ENCODE results near the gene SLC2A8. TPM values are rescaled to one million over a fixed set of nuclear protein-coding genes. Genes with fewer than 3 reads are reported as not detected.

SLC2A8 gene
- total RNA-seq, 1 experiment from 2014 or later = 55.7 TPM

DNA sequence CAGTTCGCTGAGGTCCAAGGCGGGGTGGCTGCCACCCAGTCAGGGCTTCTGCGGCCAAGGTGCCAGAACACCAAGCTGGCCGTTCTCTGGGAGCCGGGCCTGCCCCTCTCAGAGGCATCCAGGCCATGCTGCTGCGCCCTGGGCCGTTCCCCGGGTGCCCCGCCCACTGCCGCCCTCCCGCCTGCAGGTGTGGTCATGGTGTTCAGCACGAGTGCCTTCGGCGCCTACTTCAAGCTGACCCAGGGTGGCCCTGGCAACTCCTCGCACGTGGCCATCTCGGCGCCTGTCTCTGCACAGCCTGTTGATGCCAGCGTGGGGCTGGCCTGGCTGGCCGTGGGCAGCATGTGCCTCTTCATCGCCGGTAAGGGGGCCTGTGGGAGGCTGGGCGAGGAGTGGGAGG lies 7.7 kb downstream of the SLC2A8 start:
- TF ChIP-seq, protein P1, sequence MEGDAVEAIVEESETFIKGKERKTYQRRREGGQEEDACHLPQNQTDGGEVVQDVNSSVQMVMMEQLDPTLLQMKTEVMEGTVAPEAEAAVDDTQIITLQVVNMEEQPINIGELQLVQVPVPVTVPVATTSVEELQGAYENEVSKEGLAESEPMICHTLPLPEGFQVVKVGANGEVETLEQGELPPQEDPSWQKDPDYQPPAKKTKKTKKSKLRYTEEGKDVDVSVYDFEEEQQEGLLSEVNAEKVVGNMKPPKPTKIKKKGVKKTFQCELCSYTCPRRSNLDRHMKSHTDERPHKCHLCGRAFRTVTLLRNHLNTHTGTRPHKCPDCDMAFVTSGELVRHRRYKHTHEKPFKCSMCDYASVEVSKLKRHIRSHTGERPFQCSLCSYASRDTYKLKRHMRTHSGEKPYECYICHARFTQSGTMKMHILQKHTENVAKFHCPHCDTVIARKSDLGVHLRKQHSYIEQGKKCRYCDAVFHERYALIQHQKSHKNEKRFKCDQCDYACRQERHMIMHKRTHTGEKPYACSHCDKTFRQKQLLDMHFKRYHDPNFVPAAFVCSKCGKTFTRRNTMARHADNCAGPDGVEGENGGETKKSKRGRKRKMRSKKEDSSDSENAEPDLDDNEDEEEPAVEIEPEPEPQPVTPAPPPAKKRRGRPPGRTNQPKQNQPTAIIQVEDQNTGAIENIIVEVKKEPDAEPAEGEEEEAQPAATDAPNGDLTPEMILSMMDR (IDR thresholded peaks at IDR 0.05) = no peak
- TF ChIP-seq TCF7L2 (IDR thresholded peaks at IDR 0.05; ENCODE audit: low read depth, low read length) = no peak
- H3K4me3 ChIP-seq (ENCODE audit: low read depth in 2 of 2, low read length in 2 of 2) = no peak overlapping the region
- peaks cover 15% of the 10 kb centered on the region for H3K4me1 ChIP-seq (ENCODE audit: control insufficient read depth, insufficient read depth, low read length)
- intact Hi-C loops (cut with micrococcal nuclease; ENCODE audit: unreplicated experiment) = no loop called here
- ATAC-seq (no peak), DNase-seq (ENCODE audit: low read depth, low spot score) (no peak)
- CTCF ChIA-PET = no interaction called here
- no TSS peak for BruUV-seq (replicated peaks)
- H3K27me3 ChIP-seq (ENCODE audit: control insufficient read depth, insufficient read depth, low read length) = no peaks in the 10 kb centered on the region
- no peaks in the 10 kb centered on the region for H3K36me3 ChIP-seq (ENCODE audit: control insufficient read depth, insufficient read depth, low read length)
- H3K27ac ChIP-seq (ENCODE audit: low read length) = no peak overlapping the region
- POLR2A ChIA-PET = interaction anchor here (0.6 kb wide), 1 partner anchor 389 kb away, joined by 6 read pairs; no protein-coding TSS in a partner anchor
- no peaks in the 10 kb centered on the region for H3K9me3 ChIP-seq (ENCODE audit: control insufficient read depth, insufficient read depth, low read depth, low read length)
- in situ Hi-C loops (cut with HindIII; ENCODE audit: low pct_unique_long_range_greater_than_20kb, low sequenced_read_pairs) = no loop called here

DNA sequence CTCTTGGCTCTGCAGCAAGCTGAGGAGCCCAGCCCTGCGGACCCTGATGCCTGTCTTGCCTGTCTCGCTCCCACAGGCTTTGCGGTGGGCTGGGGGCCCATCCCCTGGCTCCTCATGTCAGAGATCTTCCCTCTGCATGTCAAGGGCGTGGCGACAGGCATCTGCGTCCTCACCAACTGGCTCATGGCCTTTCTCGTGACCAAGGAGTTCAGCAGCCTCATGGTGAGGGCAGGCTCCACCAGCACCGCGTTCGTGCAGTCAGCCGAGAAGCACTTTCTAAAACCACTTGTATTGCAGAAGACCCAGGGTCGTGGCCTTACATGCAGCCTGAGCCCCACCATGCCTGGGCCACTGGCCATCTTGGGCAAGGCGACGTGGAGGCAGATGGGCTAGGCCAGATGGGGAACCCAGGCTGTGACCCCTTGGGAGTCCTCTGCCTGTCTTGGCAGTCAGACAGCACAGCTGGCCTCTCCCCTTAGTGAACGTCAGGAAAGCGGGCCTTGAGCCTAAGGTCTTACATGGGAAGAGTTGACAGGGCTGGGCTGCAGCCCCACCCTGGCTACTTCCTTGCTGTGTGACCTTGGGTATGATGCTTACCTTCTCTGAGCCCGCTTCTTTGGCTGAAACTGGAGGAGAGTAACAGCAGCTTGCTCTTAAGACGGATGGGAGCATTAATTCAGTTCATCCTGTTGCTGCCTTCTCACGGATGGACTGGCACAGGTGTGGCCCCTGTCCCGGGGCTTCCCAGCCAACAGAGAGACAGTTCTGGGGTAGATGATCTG lies 8.6 kb downstream of the SLC2A8 start:
- Histone ChIP-seq H3K27me3 (ENCODE audit: control insufficient read depth, insufficient read depth, low read length) (no peaks in the 10 kb centered on the region), H3K4me3 (ENCODE audit: low read depth in 2 of 2, low read length in 2 of 2) (no peak overlapping the region), H3K36me3 (ENCODE audit: control insufficient read depth, insufficient read depth, low read length) (no peaks in the 10 kb centered on the region), H3K4me1 (ENCODE audit: control insufficient read depth, insufficient read depth, low read length) (peaks cover 15% of the 10 kb centered on the region), H3K27ac (ENCODE audit: low read length) (no peak overlapping the region; the same call in 1 of the 2 replicates), H3K9me3 (ENCODE audit: control insufficient read depth, insufficient read depth, low read depth, low read length) (no peaks in the 10 kb centered on the region)
- ChIA-PET POLR2A (no interaction called here), CTCF (no interaction called here)
- DNase-seq (ENCODE audit: low read depth, low spot score) (no peak), ATAC-seq (no peak)
- in situ Hi-C loops (cut with HindIII; ENCODE audit: low pct_unique_long_range_greater_than_20kb, low sequenced_read_pairs) = no loop called here
- BruUV-seq (replicated peaks) = no TSS peak
- no peak for TF ChIP-seq SIN3A (IDR thresholded peaks at IDR 0.05; ENCODE audit: borderline replicate concordance, insufficient read depth, low read depth, low read length)
- TF ChIP-seq, protein P2, sequence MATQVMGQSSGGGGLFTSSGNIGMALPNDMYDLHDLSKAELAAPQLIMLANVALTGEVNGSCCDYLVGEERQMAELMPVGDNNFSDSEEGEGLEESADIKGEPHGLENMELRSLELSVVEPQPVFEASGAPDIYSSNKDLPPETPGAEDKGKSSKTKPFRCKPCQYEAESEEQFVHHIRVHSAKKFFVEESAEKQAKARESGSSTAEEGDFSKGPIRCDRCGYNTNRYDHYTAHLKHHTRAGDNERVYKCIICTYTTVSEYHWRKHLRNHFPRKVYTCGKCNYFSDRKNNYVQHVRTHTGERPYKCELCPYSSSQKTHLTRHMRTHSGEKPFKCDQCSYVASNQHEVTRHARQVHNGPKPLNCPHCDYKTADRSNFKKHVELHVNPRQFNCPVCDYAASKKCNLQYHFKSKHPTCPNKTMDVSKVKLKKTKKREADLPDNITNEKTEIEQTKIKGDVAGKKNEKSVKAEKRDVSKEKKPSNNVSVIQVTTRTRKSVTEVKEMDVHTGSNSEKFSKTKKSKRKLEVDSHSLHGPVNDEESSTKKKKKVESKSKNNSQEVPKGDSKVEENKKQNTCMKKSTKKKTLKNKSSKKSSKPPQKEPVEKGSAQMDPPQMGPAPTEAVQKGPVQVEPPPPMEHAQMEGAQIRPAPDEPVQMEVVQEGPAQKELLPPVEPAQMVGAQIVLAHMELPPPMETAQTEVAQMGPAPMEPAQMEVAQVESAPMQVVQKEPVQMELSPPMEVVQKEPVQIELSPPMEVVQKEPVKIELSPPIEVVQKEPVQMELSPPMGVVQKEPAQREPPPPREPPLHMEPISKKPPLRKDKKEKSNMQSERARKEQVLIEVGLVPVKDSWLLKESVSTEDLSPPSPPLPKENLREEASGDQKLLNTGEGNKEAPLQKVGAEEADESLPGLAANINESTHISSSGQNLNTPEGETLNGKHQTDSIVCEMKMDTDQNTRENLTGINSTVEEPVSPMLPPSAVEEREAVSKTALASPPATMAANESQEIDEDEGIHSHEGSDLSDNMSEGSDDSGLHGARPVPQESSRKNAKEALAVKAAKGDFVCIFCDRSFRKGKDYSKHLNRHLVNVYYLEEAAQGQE (IDR thresholded peaks at IDR 0.05; ENCODE audit: insufficient read depth in 1 of 2, low read depth in 2 of 2, low read length in 1 of 2) = no peak
- TF ChIP-seq POLR2AphosphoS5 (IDR thresholded peaks at IDR 0.05; ENCODE audit: low read depth, low read length) = no peak
- TF ChIP-seq, protein P1 (IDR thresholded peaks at IDR 0.05) = no peak
- TF ChIP-seq TCF7L2 (IDR thresholded peaks at IDR 0.05; ENCODE audit: low read depth, low read length) = no peak
- intact Hi-C loops (cut with micrococcal nuclease; ENCODE audit: unreplicated experiment) = no loop called here

Measured in Panc1 (cell line).